Thoracic aorta (tissue), 2 donors: ENCODE data around the gene CCDC102A. TPM values are rescaled to one million over a fixed set of nuclear protein-coding genes. Genes with fewer than 3 reads are reported as not detected.

Experiments used
- ATAC-seq: fragments of 150-250 bp; one replicate; pipeline ENCODE4 v1.8.0; 2017; ENCODE audit warnings: low read depth; ENCODE audit not compliant: insufficient number of reproducible peaks, low FRiP score
- DNase-seq: peaks from one replicate; pipeline ENCODE4 v3.0.0-alpha.2; 2020; ENCODE audit warnings: low spot score
- H3K27ac ChIP-seq, 2 donors: fragments of 200-600 bp; sonication (generic); 1 replicate in 1 of 2; 2 replicates in 1 of 2; pipeline ENCODE4 v1.5.1; 2016; ENCODE audit warnings: mild to moderate bottlenecking in 2 of 2, moderate library complexity in 2 of 2
- H3K27me3 ChIP-seq: fragments of 200-600 bp; sonication (generic); replicated peaks from 2 replicates; pipeline ENCODE4 v1.6.0; 2016; ENCODE audit warnings: mild to moderate bottlenecking; ENCODE audit not compliant: insufficient read depth
- H3K36me3 ChIP-seq: fragments of 200-600 bp; sonication (generic); one replicate; pipeline ENCODE4 v1.5.1; 2016
- H3K4me1 ChIP-seq, 2 donors: fragments of 200-600 bp; sonication (generic); 1 replicate in 1 of 2; 2 replicates in 1 of 2; pipeline versions ENCODE4 v1.5.1 to v1.6.0; 2016; ENCODE audit warnings: low read depth in 2 of 2, mild to moderate bottlenecking in 1 of 2; ENCODE audit not compliant: control insufficient read depth in 1 of 2
- H3K4me3 ChIP-seq: fragments of 200-600 bp; sonication (generic); 2 replicates; pipeline ENCODE4 v1.5.1; 2016; ENCODE audit warnings: mild to moderate bottlenecking
- H3K9me3 ChIP-seq: fragments of 200-600 bp; sonication (generic); 2 replicates; pipeline ENCODE4 v1.5.1; 2016
- total RNA-seq, 2 donors: library from RNA; depleted of rRNA; stranded (reverse); fragments of >200 nt; gene quantifications; one replicate each; pipeline versions ENCODE4 v1.1.0 to v1.2.3, GENCODE V29; 2016
- TF ChIP-seq, protein P1 (sequence below): fragments of 200-600 bp; sonication (generic); IDR thresholded peaks from one replicate; pipeline ENCODE4 v1.5.1; 2019; ENCODE audit warnings: antibody characterized with exemption

CCDC102A gene
- 10 to 100 TPM; 26.4 to 43.2 TPM for total RNA-seq

GRCh38 chr16:57536306-57537193 lies at the start of gene CCDC102A:
Gene CCDC102A, minus strand, starts transcription at chr16:57536571. Its CDS starts 7,394 bp downstream, at chr16:57529177.
- Histone ChIP-seq H3K9me3 (no peaks in the 10 kb centered on the region), H3K36me3 (no peaks in the 10 kb centered on the region), H3K27ac (peak within 1 kb of the TSS; percentile 91 to 93), H3K4me1 (peaks cover 26 to 38% of the 10 kb centered on the region in 2 donors), H3K4me3 (peak within 1 kb of the TSS; percentile 99), H3K27me3 (no peaks in the 10 kb centered on the region)
- DNase-seq (no peak), ATAC-seq (no peak)
- TF ChIP-seq, protein P1, sequence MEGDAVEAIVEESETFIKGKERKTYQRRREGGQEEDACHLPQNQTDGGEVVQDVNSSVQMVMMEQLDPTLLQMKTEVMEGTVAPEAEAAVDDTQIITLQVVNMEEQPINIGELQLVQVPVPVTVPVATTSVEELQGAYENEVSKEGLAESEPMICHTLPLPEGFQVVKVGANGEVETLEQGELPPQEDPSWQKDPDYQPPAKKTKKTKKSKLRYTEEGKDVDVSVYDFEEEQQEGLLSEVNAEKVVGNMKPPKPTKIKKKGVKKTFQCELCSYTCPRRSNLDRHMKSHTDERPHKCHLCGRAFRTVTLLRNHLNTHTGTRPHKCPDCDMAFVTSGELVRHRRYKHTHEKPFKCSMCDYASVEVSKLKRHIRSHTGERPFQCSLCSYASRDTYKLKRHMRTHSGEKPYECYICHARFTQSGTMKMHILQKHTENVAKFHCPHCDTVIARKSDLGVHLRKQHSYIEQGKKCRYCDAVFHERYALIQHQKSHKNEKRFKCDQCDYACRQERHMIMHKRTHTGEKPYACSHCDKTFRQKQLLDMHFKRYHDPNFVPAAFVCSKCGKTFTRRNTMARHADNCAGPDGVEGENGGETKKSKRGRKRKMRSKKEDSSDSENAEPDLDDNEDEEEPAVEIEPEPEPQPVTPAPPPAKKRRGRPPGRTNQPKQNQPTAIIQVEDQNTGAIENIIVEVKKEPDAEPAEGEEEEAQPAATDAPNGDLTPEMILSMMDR: no peak

GRCh38 chr16:57585051-57585687 lies 48.8 kb upstream of the CCDC102A start:
- DNase-seq (no peak), ATAC-seq (no peak)
- no peaks in the 10 kb centered on the region for H3K4me1 ChIP-seq
- no peak overlapping the region for H3K27ac ChIP-seq
- H3K9me3 ChIP-seq: no peaks in the 10 kb centered on the region
- H3K27me3 ChIP-seq: no peaks in the 10 kb centered on the region
- no peak overlapping the region for H3K4me3 ChIP-seq
- TF ChIP-seq, protein P1: no peak
- H3K36me3 ChIP-seq: no peaks in the 10 kb centered on the region

DNA sequence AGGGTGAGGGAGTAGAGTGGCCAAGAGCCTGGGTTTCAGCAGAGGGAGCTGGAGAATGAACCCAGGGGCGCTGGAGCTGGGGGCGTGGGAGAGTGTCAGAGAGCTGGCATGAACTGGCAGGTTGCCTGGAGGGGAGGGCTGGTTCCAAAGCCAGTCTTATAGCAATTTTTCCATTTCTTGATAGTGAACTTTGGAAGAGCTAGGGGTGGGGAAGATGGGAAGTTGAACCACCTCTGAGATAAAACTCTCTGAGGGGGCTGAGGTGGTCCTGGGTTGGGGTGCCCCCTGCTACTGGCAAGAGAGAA lies 42.9 kb upstream of the CCDC102A start:
- no peaks in the 10 kb centered on the region for H3K36me3 ChIP-seq
- TF ChIP-seq, protein P1: no peak
- peaks cover 0 to 3% of the 10 kb centered on the region in 2 donors for H3K4me1 ChIP-seq
- DNase-seq: no peak
- H3K4me3 ChIP-seq: no peak overlapping the region
- no peak overlapping the region for H3K27ac ChIP-seq
- no peaks in the 10 kb centered on the region for H3K9me3 ChIP-seq
- no peaks in the 10 kb centered on the region for H3K27me3 ChIP-seq
- ATAC-seq: no peak

DNA sequence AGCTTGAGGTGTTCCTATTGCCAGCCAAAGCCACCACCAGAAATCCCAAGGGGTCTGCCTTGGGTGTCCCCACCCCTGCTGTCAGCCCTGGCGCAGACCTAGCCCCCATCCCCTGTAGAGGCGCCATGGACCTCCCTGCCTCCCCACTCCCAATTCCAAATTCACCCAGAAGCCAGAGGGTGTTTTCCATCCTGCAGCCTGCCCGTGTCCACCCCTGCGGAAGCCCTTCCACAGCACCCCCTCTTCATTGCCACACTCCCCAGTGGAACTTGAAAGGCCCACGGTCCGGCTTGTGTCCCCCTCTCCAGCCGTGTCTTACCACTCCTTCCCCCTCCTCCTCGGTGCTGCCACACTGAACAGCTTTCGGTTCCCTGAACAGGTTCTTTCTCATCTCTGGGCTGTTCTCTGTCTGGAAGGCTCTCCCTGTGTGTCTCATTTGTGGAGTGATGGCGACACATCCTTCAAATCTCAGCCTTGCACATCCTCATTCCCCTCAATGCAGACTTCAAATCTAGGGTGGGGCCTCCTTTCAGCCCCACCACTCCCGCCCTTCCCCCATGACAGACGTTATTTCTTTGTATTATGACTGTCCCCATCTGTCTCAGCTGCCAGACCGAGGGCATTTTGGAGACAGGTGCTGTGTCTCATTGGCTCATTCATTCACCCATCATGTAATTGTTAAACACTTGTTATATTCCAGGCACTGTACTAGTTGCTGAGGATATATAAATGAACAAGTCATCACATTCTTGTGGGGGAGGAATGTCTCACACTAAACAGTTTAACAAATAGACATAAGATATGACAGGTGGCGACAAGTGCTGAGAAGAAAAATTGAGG lies 42.4 kb upstream of the CCDC102A start:
- no peaks in the 10 kb centered on the region for H3K36me3 ChIP-seq
- no peaks in the 10 kb centered on the region for H3K27me3 ChIP-seq
- H3K4me1 ChIP-seq: peaks cover 0 to 3% of the 10 kb centered on the region in 2 donors
- TF ChIP-seq, protein P1: no peak
- H3K9me3 ChIP-seq: no peaks in the 10 kb centered on the region
- no peak for DNase-seq
- no peak overlapping the region for H3K4me3 ChIP-seq
- no peak overlapping the region for H3K27ac ChIP-seq
- ATAC-seq: no peak
